K562 (cell line): ENCODE results near the gene DGAT2. TPM values are rescaled to one million over a fixed set of nuclear protein-coding genes. Genes with fewer than 3 reads are reported as not detected.

Experiments used
- ATAC-seq: fragments of 200-7000 bp; cut with Tn5 transposase; 3 replicates; pipeline ENCODE4 v1.9.1; 2020; ENCODE audit warnings: moderate library complexity
- BruUV-seq: library from RNA; stranded (reverse); fragments of 400-500 nt; replicated peaks from 2 replicates; lab custom pipeline; 2021; lab: Mats Ljungman, UMichigan
- CTCF ChIA-PET: fragments of 300-600 bp; formaldehyde crosslinking; extraction: SDS; loops from one replicate; lab custom pipeline; 2021; ENCODE audit warnings: low intra/inter-chr PET ratio; lab: Yijun Ruan, JAX
- POLR2A ChIA-PET: fragments of 300-600, 350-650 bp; sonication (Branson Sonifier 250); formaldehyde crosslinking; extraction: SDS; loops from one replicate; lab custom pipeline; 2021; ENCODE audit warnings: antibody characterized with exemption, inconsistent platforms; lab: Yijun Ruan, JAX
- DNase-seq, 4 experiments: peaks; one replicate each; pipeline versions ENCODE4 v3.0.0 to v3.0.0-alpha.2; 2011 to 2018; ENCODE audit warnings: low spot score in 3 of 4, mixed read lengths in 3 of 4; ENCODE audit errors: extremely low read depth in 1 of 4
- FAIRE-seq: peaks from 2 replicates; lab custom pipeline; 2011; peaks lifted over from hg19 to GRCh38; lab: Jason Lieb, UNC
- H2AFZ ChIP-seq: 2 replicates; pipeline ENCODE4 v1.6.0; 2011; ENCODE audit warnings: low read depth, low read length, control low read depth, inconsistent platforms
- H3K27ac ChIP-seq: fragments of 200-600 bp; 3 replicates; pipeline ENCODE4 v1.8.0; 2011; ENCODE audit warnings: low read depth, mild to moderate bottlenecking, control low read depth, inconsistent platforms, low read length, moderate library complexity, mixed read lengths; ENCODE audit errors: extremely low read depth
- H3K27me3 ChIP-seq, 2 experiments: fragments of 300-600 bp in 1 of 2; 2 replicates in 1 of 2; 3 replicates in 1 of 2; pipeline versions ENCODE4 v1.6.0 to v1.8.0; 2011; ENCODE audit warnings: inconsistent platforms in 2 of 2, low read length in 2 of 2, mild to moderate bottlenecking in 1 of 2, mixed read lengths in 1 of 2, moderate library complexity in 1 of 2; ENCODE audit not compliant: control insufficient read depth in 2 of 2, insufficient read depth in 2 of 2
- H3K36me3 ChIP-seq: fragments of 300-600 bp; 3 replicates; pipeline ENCODE4 v1.8.0; 2011; ENCODE audit warnings: mild to moderate bottlenecking, low read length, inconsistent platforms; ENCODE audit not compliant: control insufficient read depth, insufficient read depth
- H3K4me1 ChIP-seq, 2 experiments: fragments of 200-600 bp in 1 of 2; replicated peaks in 1 of 2; 2 replicates in 1 of 2; 3 replicates in 1 of 2; pipeline versions ENCODE4 v1.5.1 to v1.8.0; 2011; ENCODE audit warnings: inconsistent platforms in 2 of 2, low read length in 2 of 2, mild to moderate bottlenecking in 1 of 2, mixed read lengths in 1 of 2, moderate library complexity in 1 of 2; ENCODE audit not compliant: control insufficient read depth in 2 of 2, insufficient read depth in 2 of 2
- H3K4me2 ChIP-seq: 2 replicates; pipeline ENCODE4 v1.6.1; 2011; ENCODE audit warnings: low read length, control low read depth, inconsistent platforms, mixed read lengths; ENCODE audit not compliant: insufficient read depth
- H3K4me3 ChIP-seq: fragments of 200-600 bp; sonication (generic), shearing (Covaris generic); 2 replicates; pipeline ENCODE4 v1.5.1; 2016; ENCODE audit warnings: control low read depth, inconsistent platforms
- H3K79me2 ChIP-seq: fragments of 200-600 bp; 3 replicates; pipeline ENCODE4 v1.8.0; 2011; ENCODE audit warnings: low read length, inconsistent platforms; ENCODE audit not compliant: control insufficient read depth, insufficient read depth
- H3K9ac ChIP-seq, 2 experiments: 2 replicates each; pipeline versions ENCODE4 v1.6.0 to v1.6.1; 2011; ENCODE audit warnings: low read depth in 2 of 2, low read length in 2 of 2, control low read depth in 1 of 2, inconsistent platforms in 1 of 2, mild to moderate bottlenecking in 1 of 2, mixed read lengths in 1 of 2; ENCODE audit not compliant: insufficient read depth in 1 of 2
- H3K9me1 ChIP-seq: one replicate; pipeline ENCODE4 v1.6.0; 2011; ENCODE audit warnings: inconsistent platforms, mild to moderate bottlenecking, low read length, moderate library complexity; ENCODE audit not compliant: control insufficient read depth, insufficient read depth
- H3K9me3 ChIP-seq: replicated peaks from 2 replicates; pipeline ENCODE4 v1.5.1; 2011; ENCODE audit warnings: low read depth, low read length, inconsistent platforms; ENCODE audit not compliant: control insufficient read depth, insufficient read depth
- H4K20me1 ChIP-seq: replicated peaks from 2 replicates; pipeline ENCODE4 v1.6.1; 2011; ENCODE audit warnings: low read length, inconsistent platforms, mixed read lengths; ENCODE audit not compliant: control insufficient read depth, insufficient read depth
- AFF4 ChIP-seq: sonication (generic); formaldehyde crosslinking; IDR thresholded peaks from 2 replicates; pipeline ENCODE4 v1.8.0; 2023; ENCODE audit warnings: mild to moderate bottlenecking, missing genetic modification reagents
- TBP ChIP-seq: optimal IDR thresholded peaks from 2 replicates; pipeline ENCODE3; 2011; ENCODE audit warnings: low read depth, low read length, improper control_type of control experiment
- ZNF316 ChIP-seq: fragments of 450-650 bp; IDR thresholded peaks from 2 replicates; pipeline ENCODE4 v1.6.1; 2016
- WGBS: fragments of 100-300 bp; shearing (Covaris generic); methylation state at CpG from one replicate; pipeline ENCODE4 v1.1.6; 2016; ENCODE audit warnings: low coverage, mixed read lengths; ENCODE audit not compliant: insufficient coverage; ENCODE audit errors: missing lambda C conversion rate; 5-methylcytosine and 5-hydroxymethylcytosine counted together
- in situ Hi-C: fragments of 300-500 bp; cut with MboI; formaldehyde crosslinking; loops from 4 replicates; pipeline ENCODE4 v1.15.0; 2018; ENCODE audit warnings: inconsistent platforms, mixed read lengths
- intact Hi-C: fragments of 100-400 bp; cut with micrococcal nuclease; formaldehyde crosslinking; loops from 2 replicates; pipeline ENCODE4 v1.14.2; 2022
- polyA plus RNA-seq, 8 experiments: library from polyadenylated mRNA; depleted of rRNA in 4 of 8; stranded (reverse) in 5 of 8; unstranded in 3 of 8; fragments of >200 nt; fragmentation: Nextera tagmentation in 2 of 8; fragmentation: Illumina TruSeq in 1 of 8; extraction: Ambion mirVana in 2 of 8; extraction: Trizol in 1 of 8; gene quantifications; 2 replicates each; pipeline versions ENCODE4 v1.2.1 to v1.2.3, GENCODE V29; 2011 to 2014; ENCODE audit warnings: inconsistent platforms in 1 of 8, missing spikeins in 1 of 8
- total RNA-seq, 7 experiments: library from RNA; depleted of rRNA in 6 of 7; stranded (reverse); fragments of >200 nt in 6 of 7; fragmentation: Illumina TruSeq in 2 of 7; extraction: Trizol in 2 of 7; gene quantifications; 2 replicates each; pipeline versions ENCODE4 v1.2.1 to v1.2.3, GENCODE V29; 2011 to 2021; ENCODE audit warnings: low replicate concordance in 1 of 7

Gene DGAT2
- total and polyA plus RNA-seq, 9 of the 15 experiments (the other 6 are each of a cell fraction or from before 2014, with no cell fraction given) = 0.68 to 2.8 (median 1.8) TPM

DNA sequence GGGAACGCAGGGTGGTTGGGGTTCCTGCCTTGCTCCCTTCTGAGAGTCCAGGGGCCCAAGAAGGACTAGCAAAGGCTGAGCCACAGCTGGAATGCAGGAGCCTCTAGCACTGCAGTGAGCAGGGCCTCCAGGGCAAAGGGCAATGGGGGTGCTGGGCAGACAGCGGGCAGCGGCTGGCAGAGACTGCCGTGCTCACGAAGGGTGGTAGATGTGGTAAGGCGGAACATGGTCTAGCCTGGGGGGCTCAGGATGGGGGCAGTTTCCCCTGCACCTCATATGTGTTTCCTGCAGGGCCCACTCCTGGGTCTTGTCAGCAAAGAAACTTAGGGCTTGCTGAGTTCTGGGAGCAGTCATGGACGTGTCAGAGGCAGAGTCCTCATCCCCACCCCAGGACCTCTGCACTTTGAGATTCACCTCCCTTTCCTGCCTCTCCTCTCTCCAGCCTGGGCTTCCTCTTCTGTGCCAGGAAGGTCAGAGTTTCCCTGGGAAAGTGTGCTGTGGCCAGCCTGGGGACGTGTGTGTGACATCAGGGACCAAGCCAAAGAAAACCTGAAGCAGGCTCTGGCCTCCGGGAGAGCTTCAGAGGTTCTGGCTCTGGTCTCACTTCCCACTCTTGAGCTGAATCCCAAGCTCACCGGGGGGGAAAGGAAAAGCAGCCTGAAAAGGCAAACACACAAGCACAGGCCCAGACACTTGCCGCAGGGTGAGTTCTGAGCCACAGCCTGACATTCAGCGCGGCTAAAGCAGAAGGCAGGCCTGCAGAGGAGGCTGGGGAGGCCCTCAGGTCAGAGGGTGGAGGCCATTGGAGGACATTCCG is 46.5 kb upstream of the DGAT2 start:
- H3K4me1 ChIP-seq = peaks cover 3 to 6% of the 10 kb centered on the region in 2 experiments; a peak in 2 of 5 replicates
- DNase-seq (no peak), FAIRE-seq (no peak), ATAC-seq (no peak)
- BruUV-seq = no TSS peak
- POLR2A ChIA-PET = interaction anchor here (1.0 kb wide), 1 partner anchor 13 kb away, joined by 3 read pairs; no protein-coding TSS in a partner anchor
- no peaks in the 10 kb centered on the region for H3K36me3 ChIP-seq
- H3K4me3 ChIP-seq = no peak overlapping the region
- CTCF ChIA-PET = interaction anchor here (2.2 kb wide), 1 partner anchor 46 kb away, joined by 10 read pairs; the partner anchor contains the start of gene DGAT2
- H4K20me1 ChIP-seq = no peaks in the 10 kb centered on the region
- H2AFZ ChIP-seq = peak overlapping the region; percentile 33; the same call in 1 of the 2 replicates
- H3K27me3 ChIP-seq = peaks cover 0 to 11% of the 10 kb centered on the region in 2 experiments; a peak in 2 of 5 replicates
- 50% methylated on average over 14 of the region's 14 CpGs for WGBS
- H3K9me1 ChIP-seq = no peaks in the 10 kb centered on the region
- intact Hi-C loops = loop anchor here (10.0 kb wide), 1 partner anchor 433 kb away; no protein-coding TSS in a partner anchor
- H3K27ac ChIP-seq = no peak overlapping the region
- peak overlapping the region in 1 of 2 experiments; percentile 54; a peak in 2 of 4 replicates for H3K9ac ChIP-seq
- in situ Hi-C loops = loop anchor here (10.0 kb wide), 1 partner anchor 143 kb away; no protein-coding TSS in a partner anchor
- no peak overlapping the region for H3K4me2 ChIP-seq
- H3K9me3 ChIP-seq = no peaks in the 10 kb centered on the region
- TF ChIP-seq TBP = no peak
- no peaks in the 10 kb centered on the region for H3K79me2 ChIP-seq

- POLR2A ChIA-PET = interaction anchor here (1.1 kb wide), 1 partner anchor 10 kb away, joined by 3 read pairs; no protein-coding TSS in a partner anchor
- no peak overlapping the region for H3K4me2 ChIP-seq
- BruUV-seq = no TSS peak
- DNase-seq (no peak), ATAC-seq (no peak), FAIRE-seq (no peak)
- no peaks in the 10 kb centered on the region for H4K20me1 ChIP-seq
- intact Hi-C loops = loop anchor here (1.0 to 10.0 kb wide), 4 partner anchors 46 to 432 kb away; partner anchors contain the start of gene DGAT2
- in situ Hi-C loops = loop anchor here (10.0 kb wide), 1 partner anchor 142 kb away; no protein-coding TSS in a partner anchor
- H3K9me1 ChIP-seq = no peaks in the 10 kb centered on the region
- TF ChIP-seq ZNF316 (peak; percentile 24; the same call in 1 of the 2 replicates), AFF4 (no peak)
- H3K27me3 ChIP-seq = peaks cover 0 to 16% of the 10 kb centered on the region in 2 experiments; a peak in 2 of 5 replicates
- no peaks in the 10 kb centered on the region for H3K79me2 ChIP-seq
- peaks cover 0 to 4% of the 10 kb centered on the region in 2 experiments; a peak in 1 of 5 replicates for H3K4me1 ChIP-seq
- H3K27ac ChIP-seq = no peak overlapping the region
- H3K9ac ChIP-seq = peak overlapping the region in 1 of 2 experiments; percentile 11; a peak in 1 of 4 replicates
- no peaks in the 10 kb centered on the region for H3K9me3 ChIP-seq
- H2AFZ ChIP-seq = 0 out of 2 replicates have a peak overlapping the region, but pooled peaks have one; percentile 33
- H3K36me3 ChIP-seq = no peaks in the 10 kb centered on the region
- CTCF ChIA-PET = interaction anchor here (1.1 to 2.2 kb wide), 2 partner anchors 45 to 144 kb away, joined by 5 to 10 read pairs; partner anchors contain the start of gene DGAT2
- H3K4me3 ChIP-seq = no peak overlapping the region
- WGBS = 38% methylated on average over 8 of the region's 9 CpGs
Observed at GRCh38 chr11:75722669-75723042, 45.9 kb upstream of the DGAT2 start.
